Common myeloid progenitor, CD34-positive (primary cell): ENCODE data around the gene RNFT2.

Source experiments
- CTCF ChIA-PET: fragments of 350-600 bp; sonication (Branson Sonifier 250); formaldehyde crosslinking; loops from one replicate; lab custom pipeline; 2021; ENCODE audit warnings: antibody characterized with exemption; lab: Charles Lee
- POLR2A ChIA-PET: fragments of 350-600 bp; sonication (Branson Sonifier 250); formaldehyde crosslinking; loops from one replicate; lab custom pipeline; 2021; ENCODE audit warnings: antibody characterized with exemption; lab: Charles Lee
- DNase-seq, 3 donors: peaks; one replicate each; pipeline versions ENCODE4 v3.0.0 to v3.0.0-alpha.2; 2013
- H3K27ac ChIP-seq, 2 experiments: 1 replicate in 1 of 2; 2 replicates in 1 of 2; pipeline ENCODE4 v1.7.0; 2013; ENCODE audit warnings: inconsistent platforms in 2 of 2, low read length in 2 of 2, mild to moderate bottlenecking in 2 of 2, low read depth in 1 of 2, moderate library complexity in 1 of 2; ENCODE audit not compliant: severe bottlenecking in 2 of 2, insufficient read depth in 1 of 2, poor library complexity in 1 of 2
- H3K27me3 ChIP-seq, 5 experiments: replicated peaks in 2 of 5; 1 replicate in 3 of 5; 2 replicates in 2 of 5; pipeline versions ENCODE4 v1.6.1 to v1.7.0; 2013; ENCODE audit warnings: low read length in 4 of 5, mild to moderate bottlenecking in 2 of 5, moderate library complexity in 2 of 5, inconsistent platforms in 1 of 5; ENCODE audit not compliant: insufficient read depth in 5 of 5, control insufficient read depth in 4 of 5
- H3K36me3 ChIP-seq, 4 experiments: 1 replicate in 2 of 4; 2 replicates in 2 of 4; pipeline versions ENCODE4 v1.6.1 to v1.7.0; 2013; ENCODE audit warnings: low read length in 3 of 4, control low read depth in 1 of 4, mild to moderate bottlenecking in 1 of 4; ENCODE audit not compliant: control insufficient read depth in 4 of 4, insufficient read depth in 4 of 4
- H3K4me1 ChIP-seq, 4 experiments: 1 replicate in 3 of 4; 2 replicates in 1 of 4; pipeline versions ENCODE4 v1.6.1 to v1.7.1; 2013; ENCODE audit warnings: low read length in 3 of 4, mild to moderate bottlenecking in 3 of 4, control low read depth in 1 of 4, inconsistent platforms in 1 of 4, moderate library complexity in 1 of 4; ENCODE audit not compliant: control insufficient read depth in 4 of 4, insufficient read depth in 4 of 4; ENCODE audit errors: control extremely low read depth in 1 of 4
- H3K4me3 ChIP-seq, 7 experiments: 1 replicate in 4 of 7; 2 replicates in 3 of 7; pipeline versions ENCODE4 v1.5.1 to v1.7.0; 2013; ENCODE audit warnings: mild to moderate bottlenecking in 7 of 7, low read length in 6 of 7, moderate library complexity in 6 of 7, inconsistent platforms in 2 of 7, low read depth in 2 of 7, control low read depth in 1 of 7; ENCODE audit not compliant: insufficient read depth in 4 of 7, control insufficient read depth in 1 of 7; ENCODE audit errors: extremely low read depth in 1 of 7
- H3K9me3 ChIP-seq, 5 experiments: 1 replicate in 4 of 5; 2 replicates in 1 of 5; pipeline versions ENCODE4 v1.6.1 to v1.7.1; 2013; ENCODE audit warnings: low read length in 4 of 5, mild to moderate bottlenecking in 2 of 5, inconsistent platforms in 1 of 5, low read depth in 1 of 5, moderate library complexity in 1 of 5; ENCODE audit not compliant: control insufficient read depth in 4 of 5, insufficient read depth in 2 of 5; ENCODE audit errors: control extremely low read depth in 1 of 5
- WGBS: methylation state at CpG from one replicate; pipeline ENCODE4 v1.1.5; 2013; ENCODE audit not compliant: insufficient coverage; 5-methylcytosine and 5-hydroxymethylcytosine counted together

RNFT2 gene

GRCh38 chr12:116800918-116801317 is 62.8 kb downstream of the RNFT2 start:
- Histone ChIP-seq H3K36me3 (no peaks in the 10 kb centered on the region), H3K4me3 (no peak overlapping the region), H3K9me3 (peaks cover 0 to 20% (median 4%) of the 10 kb centered on the region in 5 experiments), H3K4me1 (peaks cover 0 to 6% (median 0%) of the 10 kb centered on the region in 4 experiments), H3K27ac (no peak overlapping the region), H3K27me3 (no peaks in the 10 kb centered on the region)
- POLR2A ChIA-PET, result interaction anchor here (0.6 kb wide), 1 partner anchor 18 kb away, joined by 3 read pairs; no protein-coding TSS in a partner anchor
- CTCF ChIA-PET, result no interaction called here
- WGBS, result 100% methylated on average over 1 of the region's 2 CpGs
- DNase-seq, result no peak

DNA sequence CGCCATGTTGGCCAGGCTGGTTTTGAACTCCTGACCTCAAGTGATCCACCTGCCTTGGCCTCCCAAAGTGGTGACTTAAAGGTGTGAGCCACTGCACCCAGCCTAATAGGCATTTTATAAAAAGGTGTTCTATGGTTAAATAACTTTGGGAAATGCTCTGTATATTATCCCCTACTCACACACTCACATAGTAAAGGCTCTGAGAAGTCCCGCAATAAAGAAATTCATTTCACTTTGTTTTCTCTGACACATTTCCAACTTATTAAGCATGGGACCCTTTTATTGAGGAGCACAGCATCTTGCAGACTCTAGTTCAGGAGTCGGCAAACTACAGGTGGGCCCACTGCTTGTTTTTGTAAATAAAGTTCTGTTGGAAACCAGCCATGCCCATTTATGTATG is 63.9 kb downstream of the RNFT2 start:
- peaks cover 0 to 20% (median 4%) of the 10 kb centered on the region in 5 experiments for H3K9me3 ChIP-seq
- H3K36me3 ChIP-seq, result no peaks in the 10 kb centered on the region
- ChIA-PET POLR2A (no interaction called here), CTCF (no interaction called here)
- H3K4me1 ChIP-seq, result peaks cover 0 to 6% (median 0%) of the 10 kb centered on the region in 4 experiments
- H3K27ac ChIP-seq, result no peak overlapping the region
- no peaks in the 10 kb centered on the region for H3K27me3 ChIP-seq
- H3K4me3 ChIP-seq, result no peak overlapping the region
- 90% methylated on average over 2 of the region's 3 CpGs for WGBS
- no peak for DNase-seq

GRCh38 chr12:116803013-116803736 is 65.1 kb downstream of the RNFT2 start:
- H3K27ac ChIP-seq, result no peak overlapping the region
- ChIA-PET POLR2A (no interaction called here), CTCF (no interaction called here)
- H3K4me3 ChIP-seq, result no peak overlapping the region
- no peaks in the 10 kb centered on the region for H3K36me3 ChIP-seq
- no peaks in the 10 kb centered on the region for H3K27me3 ChIP-seq
- H3K9me3 ChIP-seq, result peaks cover 0 to 12% (median 4%) of the 10 kb centered on the region in 5 experiments
- peak; percentile 16 to 85 (median 70) for DNase-seq
- H3K4me1 ChIP-seq, result peaks cover 0 to 6% (median 0%) of the 10 kb centered on the region in 4 experiments
- WGBS, result 50% methylated on average over 2 of the region's 7 CpGs

GRCh38 chr12:116804051-116804450 is 65.9 kb downstream of the RNFT2 start:
- no peak overlapping the region for H3K27ac ChIP-seq
- ChIA-PET POLR2A (no interaction called here), CTCF (no interaction called here)
- no CpG with 5 or more reads among the region's 1 CpG for WGBS
- H3K9me3 ChIP-seq, result peaks cover 0 to 7% (median 4%) of the 10 kb centered on the region in 5 experiments
- DNase-seq, result no peak
- H3K27me3 ChIP-seq, result no peaks in the 10 kb centered on the region
- peaks cover 0 to 6% (median 0%) of the 10 kb centered on the region in 4 experiments for H3K4me1 ChIP-seq
- no peak overlapping the region for H3K4me3 ChIP-seq
- no peaks in the 10 kb centered on the region for H3K36me3 ChIP-seq

DNA sequence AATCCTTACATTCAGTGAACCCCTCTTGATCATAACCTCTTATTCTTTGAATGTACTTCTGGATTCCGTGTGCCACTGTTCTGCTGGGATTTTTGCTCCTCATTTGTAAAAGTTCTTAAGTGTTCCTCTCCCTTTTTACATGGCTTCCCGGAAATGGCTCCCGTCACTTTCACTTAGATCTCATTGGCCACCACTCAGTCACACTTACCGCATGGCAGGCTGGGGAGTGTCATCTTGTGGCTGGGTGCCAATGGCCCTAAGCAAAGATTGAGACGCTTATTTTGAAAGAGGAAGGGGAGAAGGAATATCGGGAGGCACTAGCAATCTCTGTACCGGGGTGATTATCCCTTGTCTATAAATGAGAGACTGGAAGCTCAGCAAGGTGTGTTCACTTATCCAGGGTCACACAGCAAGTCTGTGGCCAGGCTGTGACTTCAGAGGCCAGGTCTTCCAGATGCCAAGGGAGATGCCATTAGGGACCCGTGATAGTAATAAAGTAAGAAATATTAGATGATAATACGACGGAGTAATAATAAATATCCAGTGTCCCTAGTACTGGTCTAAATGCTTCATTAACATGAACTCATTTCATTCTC is 68.8 kb downstream of the RNFT2 start:
- DNase-seq, result no peak
- H3K36me3 ChIP-seq, result no peaks in the 10 kb centered on the region
- peaks cover 0 to 6% (median 0%) of the 10 kb centered on the region in 4 experiments for H3K4me1 ChIP-seq
- H3K4me3 ChIP-seq, result peak overlapping the region in 1 of 7 experiments; percentile 0
- POLR2A ChIA-PET, result no interaction called here
- H3K9me3 ChIP-seq, result no peaks in the 10 kb centered on the region
- CTCF ChIA-PET, result no interaction called here
- 94% methylated on average over 8 of the region's 10 CpGs for WGBS
- H3K27ac ChIP-seq, result no peak overlapping the region
- H3K27me3 ChIP-seq, result no peaks in the 10 kb centered on the region

- no peak overlapping the region for H3K27ac ChIP-seq
- WGBS, result 95% methylated on average over 5 of the region's 6 CpGs
- H3K36me3 ChIP-seq, result no peaks in the 10 kb centered on the region
- CTCF ChIA-PET, result no interaction called here
- H3K4me1 ChIP-seq, result peaks cover 0 to 6% (median 0%) of the 10 kb centered on the region in 4 experiments
- POLR2A ChIA-PET, result no interaction called here
- no peaks in the 10 kb centered on the region for H3K9me3 ChIP-seq
- no peak overlapping the region for H3K4me3 ChIP-seq
- DNase-seq, result no peak
- H3K27me3 ChIP-seq, result no peaks in the 10 kb centered on the region
These were observed 69.4 kb downstream of the RNFT2 start for GRCh38 chr12:116807546-116807945.
